GM06990 (cell line): ENCODE results near the gene SERTAD2.

Experiments used
- DNase-seq: peaks from one replicate; pipeline ENCODE4 v3.0.0-alpha.2; 2011; ENCODE audit not compliant: insufficient read length; ENCODE audit errors: extremely low read depth
- H3K27me3 ChIP-seq: replicated peaks from 2 replicates; pipeline ENCODE4 v1.6.0; 2011; ENCODE audit warnings: low read length; ENCODE audit not compliant: control insufficient read depth, insufficient read depth
- H3K36me3 ChIP-seq: 2 replicates; pipeline ENCODE4 v1.5.1; 2011; ENCODE audit warnings: low read length; ENCODE audit not compliant: control insufficient read depth, insufficient read depth
- H3K4me3 ChIP-seq: replicated peaks from 2 replicates; pipeline ENCODE4 v1.5.1; 2011; ENCODE audit warnings: low read depth, mild to moderate bottlenecking, control low read depth, low read length
- TF ChIP-seq, protein P1 (sequence below): IDR thresholded peaks from 2 replicates; pipeline ENCODE4 v1.5.1; 2011; ENCODE audit warnings: low read length, control low read depth, mild to moderate bottlenecking, inconsistent platforms; ENCODE audit not compliant: insufficient read depth, poor library complexity, severe bottlenecking

SERTAD2 gene

DNA sequence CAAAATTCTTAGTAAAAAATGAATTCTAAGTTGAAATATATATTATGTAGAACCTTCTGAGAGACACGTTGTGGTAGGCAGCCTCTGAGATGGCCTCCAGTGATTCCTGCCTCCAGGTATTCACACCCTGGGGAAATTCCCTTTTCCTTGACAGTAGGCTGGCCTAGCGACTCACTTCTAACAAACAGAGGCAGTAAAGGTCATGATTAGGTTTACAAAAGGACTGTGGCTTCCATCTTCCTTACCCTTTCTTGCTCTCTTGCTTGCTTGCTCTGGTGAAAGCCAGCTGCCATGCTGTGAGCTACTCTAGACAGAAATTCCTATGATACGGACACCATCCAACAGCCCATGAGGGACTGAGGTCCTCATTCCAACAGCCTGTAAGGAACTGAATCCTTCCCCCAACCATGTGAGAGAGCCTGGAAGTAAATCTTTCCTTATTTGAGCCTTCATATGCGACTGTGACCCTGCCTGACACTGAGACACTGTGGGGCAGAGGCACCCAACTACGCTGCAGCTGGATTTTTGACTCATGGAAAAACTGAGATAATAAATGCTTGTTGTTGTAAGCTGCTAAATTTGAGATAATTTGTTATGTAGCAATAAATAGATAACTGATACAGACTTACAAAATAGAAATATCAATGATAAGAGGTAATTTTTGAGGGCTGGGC, 32.7 kb upstream of the SERTAD2 start:
- H3K27me3 ChIP-seq: no peaks in the 10 kb centered on the region
- no peaks in the 10 kb centered on the region for H3K36me3 ChIP-seq
- no peak overlapping the region for H3K4me3 ChIP-seq
- no peak for DNase-seq
- TF ChIP-seq, protein P1, sequence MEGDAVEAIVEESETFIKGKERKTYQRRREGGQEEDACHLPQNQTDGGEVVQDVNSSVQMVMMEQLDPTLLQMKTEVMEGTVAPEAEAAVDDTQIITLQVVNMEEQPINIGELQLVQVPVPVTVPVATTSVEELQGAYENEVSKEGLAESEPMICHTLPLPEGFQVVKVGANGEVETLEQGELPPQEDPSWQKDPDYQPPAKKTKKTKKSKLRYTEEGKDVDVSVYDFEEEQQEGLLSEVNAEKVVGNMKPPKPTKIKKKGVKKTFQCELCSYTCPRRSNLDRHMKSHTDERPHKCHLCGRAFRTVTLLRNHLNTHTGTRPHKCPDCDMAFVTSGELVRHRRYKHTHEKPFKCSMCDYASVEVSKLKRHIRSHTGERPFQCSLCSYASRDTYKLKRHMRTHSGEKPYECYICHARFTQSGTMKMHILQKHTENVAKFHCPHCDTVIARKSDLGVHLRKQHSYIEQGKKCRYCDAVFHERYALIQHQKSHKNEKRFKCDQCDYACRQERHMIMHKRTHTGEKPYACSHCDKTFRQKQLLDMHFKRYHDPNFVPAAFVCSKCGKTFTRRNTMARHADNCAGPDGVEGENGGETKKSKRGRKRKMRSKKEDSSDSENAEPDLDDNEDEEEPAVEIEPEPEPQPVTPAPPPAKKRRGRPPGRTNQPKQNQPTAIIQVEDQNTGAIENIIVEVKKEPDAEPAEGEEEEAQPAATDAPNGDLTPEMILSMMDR: no peak

DNA sequence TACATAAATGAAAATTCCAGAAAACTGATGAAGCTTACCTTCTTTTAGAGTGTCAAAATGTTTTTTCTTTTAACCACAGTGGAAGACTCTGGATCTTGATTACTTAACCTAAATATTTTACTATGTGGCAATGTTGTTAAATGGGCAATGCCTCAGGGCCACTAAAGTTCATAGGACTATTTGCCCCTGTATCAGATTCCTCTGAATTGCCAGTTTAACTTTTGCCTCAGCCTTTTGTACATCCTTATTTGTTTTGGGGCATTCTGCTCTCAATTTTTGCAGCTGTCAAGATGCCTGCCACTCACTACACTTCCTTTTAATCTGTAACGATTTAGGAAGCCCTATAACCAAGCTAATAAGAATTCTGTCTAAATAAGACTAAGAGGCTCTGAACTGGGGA, 31.7 kb upstream of the SERTAD2 start:
- TF ChIP-seq, protein P1: no peak
- no peak for DNase-seq
- Histone ChIP-seq H3K36me3 (no peaks in the 10 kb centered on the region), H3K27me3 (no peaks in the 10 kb centered on the region), H3K4me3 (no peak overlapping the region)

DNA sequence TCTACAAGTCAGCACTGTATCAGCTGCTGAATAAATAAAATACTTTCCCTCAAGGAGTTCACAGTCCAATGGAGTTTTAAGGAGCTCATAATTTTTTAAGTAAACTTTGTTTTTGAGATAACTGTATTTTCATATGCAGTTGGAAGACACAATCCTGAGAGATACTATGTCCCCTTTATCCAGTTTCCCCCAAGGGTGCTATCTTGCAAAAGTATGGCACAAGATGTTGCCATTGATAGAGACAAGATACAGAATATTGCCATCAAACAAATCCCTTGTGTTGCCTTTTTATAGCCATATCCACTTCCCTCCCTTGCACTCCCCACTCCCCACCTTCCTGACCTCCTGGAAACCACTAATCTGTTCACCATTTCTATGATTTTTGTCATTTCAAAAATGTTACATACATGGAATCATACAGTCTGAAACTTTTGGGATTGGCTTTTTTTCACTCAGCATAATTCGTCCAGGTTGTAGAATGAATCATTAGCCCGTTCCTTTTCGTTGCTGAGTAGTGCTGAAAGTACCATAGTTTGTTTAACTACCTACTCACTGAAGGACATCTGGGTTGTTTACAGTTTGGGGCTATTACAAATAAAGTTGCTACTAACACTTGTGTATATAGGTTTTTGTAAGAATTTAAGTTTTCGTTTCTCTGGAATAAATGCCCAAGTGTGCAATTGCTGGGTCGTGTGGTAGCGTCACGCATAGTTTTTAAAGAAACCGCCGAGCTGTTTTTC, 30.2 kb upstream of the SERTAD2 start:
- H3K36me3 ChIP-seq: no peaks in the 10 kb centered on the region
- TF ChIP-seq, protein P1: no peak
- no peak for DNase-seq
- H3K4me3 ChIP-seq: no peak overlapping the region
- H3K27me3 ChIP-seq: no peaks in the 10 kb centered on the region

DNA sequence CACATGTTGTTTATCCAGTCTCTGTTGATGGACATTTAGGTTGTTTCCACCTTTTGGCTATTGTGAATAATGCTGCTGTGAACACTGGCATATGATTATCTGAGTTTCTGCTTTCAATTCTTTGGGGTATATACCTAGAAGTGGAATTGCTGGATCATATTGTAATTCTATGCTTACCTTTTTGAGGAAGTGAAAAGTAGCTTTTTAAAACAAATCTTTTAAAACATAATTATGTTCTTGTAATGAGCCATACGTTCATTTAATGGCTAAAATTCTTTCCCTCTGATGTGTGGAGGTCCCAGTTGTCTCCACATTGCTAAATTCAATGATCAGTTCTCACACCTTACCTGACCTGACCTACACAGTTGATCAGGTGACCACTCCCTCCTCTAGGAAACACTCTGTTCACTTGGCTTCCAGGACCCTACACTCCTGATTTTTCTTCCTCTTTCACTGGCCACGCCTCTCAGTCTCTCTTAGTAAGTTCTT, 27.8 kb upstream of the SERTAD2 start:
- Histone ChIP-seq H3K4me3 (no peak overlapping the region), H3K36me3 (no peaks in the 10 kb centered on the region), H3K27me3 (no peaks in the 10 kb centered on the region)
- DNase-seq: no peak
- TF ChIP-seq, protein P1: no peak

DNA sequence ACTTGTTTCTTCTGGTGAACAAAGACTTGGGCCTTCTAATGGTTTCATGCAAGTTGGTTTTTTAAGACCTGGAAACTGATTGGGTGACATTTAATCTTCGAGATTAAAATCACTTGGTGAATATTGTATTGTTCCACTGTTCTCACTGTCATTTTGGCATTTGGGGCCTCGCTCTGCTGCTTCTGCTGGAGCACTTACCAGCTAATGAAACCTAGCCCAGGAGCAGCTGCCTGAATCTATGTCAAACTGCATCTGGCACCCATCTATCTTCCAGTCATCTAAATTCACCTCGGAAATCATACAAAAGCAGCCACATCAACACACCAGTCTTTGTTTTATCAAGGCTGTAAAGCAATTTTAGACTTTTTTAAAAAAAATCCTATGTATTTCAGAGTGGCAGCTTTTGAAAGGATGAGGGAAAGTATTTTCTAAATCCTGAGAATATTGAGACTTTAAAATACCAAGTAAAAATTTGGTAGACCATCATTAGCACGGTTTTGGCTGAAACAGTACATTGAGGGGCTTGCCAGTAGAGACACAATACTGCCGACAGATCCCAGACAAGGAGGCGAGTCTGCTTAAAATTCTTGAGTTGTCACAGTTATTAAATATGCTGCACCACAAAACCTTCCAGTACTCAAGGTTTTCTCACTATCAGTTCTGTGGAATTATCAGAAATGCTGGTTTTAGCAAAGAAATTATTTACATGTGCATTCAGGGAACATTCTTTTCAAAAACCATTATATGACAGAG, 26.1 kb upstream of the SERTAD2 start:
- TF ChIP-seq, protein P1: no peak
- no peak for DNase-seq
- no peaks in the 10 kb centered on the region for H3K36me3 ChIP-seq
- H3K4me3 ChIP-seq: no peak overlapping the region
- H3K27me3 ChIP-seq: no peaks in the 10 kb centered on the region
